Activated CD8-positive, alpha-beta T cell treated with anti-CD3 and anti-CD28 coated beads for 36 hours (primary cell): Measurements from ENCODE around the gene CEACAM1. TPM values are rescaled to one million over a fixed set of nuclear protein-coding genes. Genes with fewer than 3 reads are reported as not detected.
"Not testable (repeated sequence)": the region's sequence is repeated elsewhere in the genome, so short reads cannot be mapped to it uniquely, and the experiment has no call there.

Source experiments
- ATAC-seq: fragments of 200-7000 bp; cut with Tn5 transposase; one replicate; pipeline ENCODE4 v1.10.0; 2021; ENCODE audit warnings: mild to moderate bottlenecking, moderate library complexity
- CTCF ChIA-PET: fragments of 350-600 bp; sonication (Branson Sonifier 250); formaldehyde crosslinking; loops from one replicate; lab custom pipeline; 2021; ENCODE audit warnings: antibody characterized with exemption; lab: Charles Lee
- POLR2A ChIA-PET: fragments of 350-600 bp; sonication (Branson Sonifier 250); formaldehyde crosslinking; loops from one replicate; lab custom pipeline; 2021; ENCODE audit warnings: antibody characterized with exemption; lab: Charles Lee
- DNase-seq: peaks from one replicate; pipeline ENCODE4 v3.0.0-alpha.2; 2020
- H3K27ac Mint-ChIP-seq: one replicate; pipeline ENCODE4 v1.8.0; 2021; ENCODE audit warnings: mild to moderate bottlenecking, mixed read lengths
- H3K27me3 Mint-ChIP-seq: one replicate; pipeline ENCODE4 v1.8.0; 2021; ENCODE audit warnings: mixed read lengths
- H3K36me3 Mint-ChIP-seq: one replicate; pipeline ENCODE4 v1.8.0; 2021; ENCODE audit warnings: low read depth, mixed read lengths
- H3K4me1 Mint-ChIP-seq: one replicate; pipeline ENCODE4 v1.8.0; 2021; ENCODE audit warnings: low read depth, mixed read lengths
- H3K4me3 Mint-ChIP-seq: one replicate; pipeline ENCODE4 v1.8.0; 2021; ENCODE audit warnings: mild to moderate bottlenecking, moderate library complexity, mixed read lengths
- H3K9me3 Mint-ChIP-seq: one replicate; pipeline ENCODE4 v1.8.0; 2021; ENCODE audit warnings: mixed read lengths
- intact Hi-C: fragments of 100-400 bp; cut with micrococcal nuclease; formaldehyde crosslinking; loops from one replicate; pipeline ENCODE4 v1.10.0; 2022
- total RNA-seq, 2 experiments: library from RNA; stranded (reverse); gene quantifications; one replicate each; pipeline ENCODE4 v1.2.3, GENCODE V29; 2021
- TF ChIP-seq, protein P1 (sequence below): fragments of 200-600 bp; IDR thresholded peaks from one replicate; pipeline ENCODE4 v1.8.0; 2022; ENCODE audit warnings: antibody characterized with exemption, mild to moderate bottlenecking

Gene CEACAM1
- total RNA-seq, 2 experiments from 2014 or later = 5.2 to 5.3 TPM

DNA sequence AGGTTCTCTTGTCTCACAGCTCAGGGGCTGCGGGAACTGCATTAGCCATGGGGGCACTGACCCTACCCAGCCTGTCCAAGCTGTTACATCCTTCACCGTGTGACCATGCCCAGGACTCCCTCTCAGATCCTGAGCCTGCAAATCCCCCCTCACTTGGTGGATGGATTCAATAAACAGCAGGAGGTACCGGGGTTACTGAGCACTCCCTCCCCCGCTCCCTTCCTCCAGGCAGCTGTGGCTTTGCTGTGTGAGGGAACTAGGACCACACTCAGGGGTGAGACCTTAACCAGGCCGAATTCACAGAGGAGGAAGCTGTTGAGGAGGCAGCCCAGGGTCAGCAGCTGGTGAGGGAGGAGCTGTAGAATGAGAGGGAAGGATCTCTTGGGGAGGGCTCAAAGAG is 27.0 kb upstream of the CEACAM1 start:
- Mint-ChIP-seq H3K9me3 (peaks cover 4% of the 10 kb centered on the region), H3K27ac (no peak overlapping the region), H3K27me3 (peaks cover 16% of the 10 kb centered on the region), H3K4me1 (no peaks in the 10 kb centered on the region), H3K4me3 (no peak overlapping the region), H3K36me3 (no peaks in the 10 kb centered on the region)
- TF ChIP-seq, protein P1, sequence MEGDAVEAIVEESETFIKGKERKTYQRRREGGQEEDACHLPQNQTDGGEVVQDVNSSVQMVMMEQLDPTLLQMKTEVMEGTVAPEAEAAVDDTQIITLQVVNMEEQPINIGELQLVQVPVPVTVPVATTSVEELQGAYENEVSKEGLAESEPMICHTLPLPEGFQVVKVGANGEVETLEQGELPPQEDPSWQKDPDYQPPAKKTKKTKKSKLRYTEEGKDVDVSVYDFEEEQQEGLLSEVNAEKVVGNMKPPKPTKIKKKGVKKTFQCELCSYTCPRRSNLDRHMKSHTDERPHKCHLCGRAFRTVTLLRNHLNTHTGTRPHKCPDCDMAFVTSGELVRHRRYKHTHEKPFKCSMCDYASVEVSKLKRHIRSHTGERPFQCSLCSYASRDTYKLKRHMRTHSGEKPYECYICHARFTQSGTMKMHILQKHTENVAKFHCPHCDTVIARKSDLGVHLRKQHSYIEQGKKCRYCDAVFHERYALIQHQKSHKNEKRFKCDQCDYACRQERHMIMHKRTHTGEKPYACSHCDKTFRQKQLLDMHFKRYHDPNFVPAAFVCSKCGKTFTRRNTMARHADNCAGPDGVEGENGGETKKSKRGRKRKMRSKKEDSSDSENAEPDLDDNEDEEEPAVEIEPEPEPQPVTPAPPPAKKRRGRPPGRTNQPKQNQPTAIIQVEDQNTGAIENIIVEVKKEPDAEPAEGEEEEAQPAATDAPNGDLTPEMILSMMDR = no peak
- ChIA-PET POLR2A (no interaction called here), CTCF (interaction anchor here (1.1 to 1.8 kb wide), 4 partner anchors 10 to 105 kb away, joined by 3 to 9 read pairs (median 6); no protein-coding TSS in a partner anchor)
- intact Hi-C loops = no loop called here
- ATAC-seq (no peak), DNase-seq (no peak)

DNA sequence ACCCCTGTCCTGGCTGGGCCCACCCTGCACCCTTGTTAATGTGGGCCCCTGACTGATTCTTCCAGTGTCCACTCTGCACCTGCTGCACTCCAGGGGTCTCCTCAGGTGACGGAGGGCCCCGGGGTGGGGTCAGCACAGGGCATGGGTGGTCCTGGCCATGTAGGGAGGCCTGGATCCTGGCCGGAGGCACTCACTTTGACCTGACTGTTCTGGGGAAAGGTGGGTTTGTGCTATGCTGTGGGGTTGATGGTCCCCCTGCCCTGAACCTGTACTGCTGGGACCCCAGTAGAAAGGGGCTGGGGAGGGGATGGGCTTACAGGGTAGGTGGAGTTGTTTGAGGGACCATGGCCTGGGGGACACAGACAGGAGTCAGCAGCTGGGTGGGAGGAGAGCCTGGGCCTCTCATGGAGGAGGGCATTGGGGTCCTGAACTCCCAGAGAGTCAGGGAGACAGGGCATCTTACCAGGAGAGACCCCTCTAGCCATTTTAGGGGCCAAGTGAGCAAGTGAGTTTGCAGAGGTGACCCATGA is 25.8 kb upstream of the CEACAM1 start:
- ATAC-seq (no peak), DNase-seq (no peak)
- TF ChIP-seq, protein P1 = no peak
- POLR2A ChIA-PET = no interaction called here
- intact Hi-C loops = no loop called here
- H3K4me1 Mint-ChIP-seq = no peaks in the 10 kb centered on the region
- H3K9me3 Mint-ChIP-seq = peaks cover 8% of the 10 kb centered on the region
- H3K27ac Mint-ChIP-seq = no peak overlapping the region
- peaks cover 17% of the 10 kb centered on the region for H3K27me3 Mint-ChIP-seq
- CTCF ChIA-PET = interaction anchor here (1.3 to 1.7 kb wide), 2 partner anchors 13 to 104 kb away, joined by 3 to 6 read pairs; no protein-coding TSS in a partner anchor
- H3K36me3 Mint-ChIP-seq = no peaks in the 10 kb centered on the region
- no peak overlapping the region for H3K4me3 Mint-ChIP-seq

DNA sequence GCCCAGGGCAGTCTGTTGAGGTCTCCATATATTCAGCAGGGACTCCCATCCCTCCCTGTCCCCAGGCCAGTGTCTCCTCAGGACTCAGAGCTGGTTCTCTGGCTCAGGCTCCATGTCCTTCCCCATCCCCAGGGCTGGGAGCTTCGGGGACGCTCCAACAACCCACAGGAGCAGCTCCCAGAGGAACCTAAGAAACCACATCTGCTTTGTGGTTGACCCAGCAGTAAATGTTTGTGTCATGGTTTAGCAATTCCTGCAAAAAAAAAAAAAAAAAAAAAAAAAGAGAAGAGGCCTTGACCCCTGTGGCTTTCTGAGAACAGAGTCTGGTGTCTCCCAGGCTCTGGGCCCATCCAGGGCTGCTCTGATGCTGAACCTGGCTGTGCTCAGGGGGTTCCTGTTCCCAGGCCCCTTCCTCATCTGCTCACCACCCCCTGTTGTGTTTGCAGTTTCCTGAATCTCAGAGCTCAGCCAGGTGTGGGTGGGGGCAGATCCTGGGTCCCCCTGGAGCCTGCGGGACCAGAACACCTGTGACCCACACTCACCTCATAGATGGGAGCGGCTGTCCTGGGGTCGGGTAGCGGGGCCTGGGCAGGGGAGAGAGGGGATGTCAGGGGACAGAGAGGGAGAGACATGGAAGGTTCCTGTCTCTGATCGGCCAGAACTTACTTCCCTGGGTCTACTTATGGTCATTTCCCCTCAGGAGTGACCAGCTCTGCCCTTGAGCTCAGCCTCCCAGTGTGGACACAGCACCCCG is 25.2 kb upstream of the CEACAM1 start:
- CTCF ChIA-PET = interaction anchor here (1.3 to 1.7 kb wide), 2 partner anchors 13 to 104 kb away, joined by 3 to 6 read pairs; no protein-coding TSS in a partner anchor

DNA sequence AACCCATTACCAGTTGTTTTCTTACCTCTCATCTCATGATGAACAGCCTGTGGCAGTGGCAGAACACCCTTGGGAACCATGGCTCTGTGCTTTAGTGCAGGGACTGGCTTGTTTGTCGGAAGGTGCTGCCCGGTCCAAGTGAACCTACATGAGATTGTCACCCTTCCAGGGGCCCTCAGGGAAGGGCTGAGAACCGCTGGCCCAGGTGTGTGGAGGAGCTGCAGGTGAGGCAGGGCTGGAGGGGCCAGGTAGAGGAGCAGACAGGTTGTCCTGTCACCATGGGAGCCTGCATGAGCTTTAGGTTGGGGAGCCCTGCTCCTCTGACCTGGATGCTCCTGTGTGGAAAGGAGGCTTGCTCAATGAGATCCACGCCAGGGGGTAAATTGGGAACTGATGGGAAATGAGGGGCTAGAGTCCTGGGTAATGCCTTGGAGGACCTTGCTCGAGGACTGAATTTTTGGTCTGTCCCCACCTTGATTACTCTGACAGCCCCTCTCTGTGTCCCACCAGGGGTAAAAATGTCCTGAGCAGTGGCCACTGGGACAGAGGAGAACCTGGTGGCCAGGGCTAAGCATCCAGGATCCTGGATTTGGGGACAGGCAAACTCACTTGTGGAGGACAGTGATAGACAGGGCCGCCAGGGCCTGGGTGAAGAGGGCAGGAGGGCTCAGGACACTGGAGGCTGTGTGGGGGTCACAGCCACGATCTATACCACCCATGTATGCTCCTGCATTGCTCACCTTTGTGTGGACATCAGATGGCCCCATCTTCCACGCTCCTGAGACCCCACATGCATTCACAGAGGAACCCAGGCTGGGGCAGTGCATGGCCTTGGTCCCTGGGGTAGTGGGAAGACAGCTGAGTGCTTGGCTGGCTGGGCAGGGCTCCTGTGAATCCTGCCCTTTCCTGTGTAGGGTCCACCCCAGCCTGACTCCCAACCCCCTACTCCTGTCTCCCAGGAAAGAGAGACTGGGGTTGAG is 24.1 kb upstream of the CEACAM1 start:
- CTCF ChIA-PET = interaction anchor here (1.3 kb wide), 1 partner anchor 102 kb away, joined by 3 read pairs; no protein-coding TSS in a partner anchor
- H3K27me3 Mint-ChIP-seq = peaks cover 15% of the 10 kb centered on the region
- no peaks in the 10 kb centered on the region for H3K36me3 Mint-ChIP-seq
- no peak overlapping the region for H3K4me3 Mint-ChIP-seq
- H3K9me3 Mint-ChIP-seq = peaks cover 9% of the 10 kb centered on the region
- no peaks in the 10 kb centered on the region for H3K4me1 Mint-ChIP-seq
- POLR2A ChIA-PET = no interaction called here
- TF ChIP-seq, protein P1 = no peak
- no peak overlapping the region for H3K27ac Mint-ChIP-seq
- intact Hi-C loops = no loop called here
- ATAC-seq (no peak), DNase-seq (no peak)

More for the DNA sequence above, 25.2 kb upstream of the CEACAM1 start:
- Mint-ChIP-seq H3K27ac (no peak overlapping the region), H3K9me3 (peaks cover 9% of the 10 kb centered on the region), H3K27me3 (peaks cover 17% of the 10 kb centered on the region), H3K4me1 (no peaks in the 10 kb centered on the region), H3K4me3 (no peak overlapping the region), H3K36me3 (no peaks in the 10 kb centered on the region)
- TF ChIP-seq, protein P1 = no peak
- intact Hi-C loops = no loop called here
- DNase-seq = no peak
- POLR2A ChIA-PET = no interaction called here
- ATAC-seq = no peak

DNA sequence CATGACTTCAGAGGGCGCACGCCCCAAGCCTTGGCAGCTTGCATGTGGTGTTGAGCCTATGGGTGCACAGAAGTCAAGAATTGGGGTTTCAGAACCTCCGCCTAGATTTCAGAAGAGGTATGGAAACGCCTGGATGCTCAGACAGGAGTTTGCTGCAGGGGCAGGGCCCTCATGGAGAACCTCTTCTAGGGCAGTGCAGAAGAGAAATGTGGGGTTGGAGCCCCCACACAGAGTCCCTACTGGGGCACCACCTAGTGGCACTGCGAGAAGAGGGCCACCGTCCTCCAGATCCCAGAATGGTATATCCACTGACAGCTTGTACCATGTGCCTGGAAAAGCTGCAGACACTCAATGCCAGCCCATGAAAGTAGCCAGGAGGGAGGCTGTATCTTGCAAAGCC is 22.2 kb upstream of the CEACAM1 start:
- not testable (repeated sequence) for H3K4me3 Mint-ChIP-seq

DNA sequence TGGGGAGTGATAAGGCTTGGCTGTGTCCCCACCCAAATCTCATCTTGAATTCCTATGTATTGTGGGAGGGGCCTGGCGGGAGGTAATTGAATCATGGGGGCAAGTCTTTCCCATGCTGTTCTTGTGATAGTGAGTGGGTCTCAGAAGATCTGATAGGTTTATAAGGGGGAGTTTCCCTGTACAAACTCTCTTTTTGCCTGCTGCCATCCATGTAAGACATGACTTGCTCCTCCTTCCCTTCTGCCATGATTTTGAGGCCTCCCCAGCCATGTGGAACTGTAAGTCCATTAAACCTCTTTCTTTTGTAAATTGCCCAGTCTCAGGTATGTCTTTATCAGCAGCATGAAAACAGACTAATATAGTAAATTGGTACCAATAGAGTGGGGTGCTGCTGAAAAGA is 20.8 kb upstream of the CEACAM1 start:
- CTCF ChIA-PET, DNase-seq, H3K4me1 Mint-ChIP-seq, POLR2A ChIA-PET, H3K27ac Mint-ChIP-seq, intact Hi-C loops, H3K27me3 Mint-ChIP-seq, H3K36me3 Mint-ChIP-seq, H3K9me3 Mint-ChIP-seq, H3K4me3 Mint-ChIP-seq, ATAC-seq: not testable (repeated sequence)

More for the DNA sequence above, 22.2 kb upstream of the CEACAM1 start:
- H3K36me3 Mint-ChIP-seq, H3K27ac Mint-ChIP-seq, DNase-seq, H3K9me3 Mint-ChIP-seq, POLR2A ChIA-PET, H3K4me1 Mint-ChIP-seq, ATAC-seq, intact Hi-C loops: not testable (repeated sequence)
- CTCF ChIA-PET = interaction anchor here (1.1 kb wide), 1 partner anchor 16 kb away, joined by 3 read pairs; no protein-coding TSS in a partner anchor
- peaks cover 11% of the 10 kb centered on the region for H3K27me3 Mint-ChIP-seq
